HG03571 (cell line): Measurements from ENCODE around the gene MRM2.
"Not testable (repeated sequence)": the region's sequence is repeated elsewhere in the genome, so short reads cannot be mapped to it uniquely, and the experiment has no call there.

Source experiments
- ATAC-seq: cut with Tn5 transposase; IDR thresholded peaks from one replicate; pipeline ENCODE4 v1.9.1; 2021; ENCODE audit not compliant: unreplicated experiment

Gene MRM2

GRCh38 chr7:2269089-2269990, 27.3 kb upstream of the MRM2 start:
- not testable (repeated sequence) for ATAC-seq

GRCh38 chr7:2266911-2267310, 24.9 kb upstream of the MRM2 start:
- ATAC-seq = no peak

- no peak for ATAC-seq
Measured at GRCh38 chr7:2264158-2264557, 22.2 kb upstream of the MRM2 start.

- ATAC-seq = no peak
Measured at GRCh38 chr7:2263176-2263575, 21.2 kb upstream of the MRM2 start.

GRCh38 chr7:2261611-2262010, 19.6 kb upstream of the MRM2 start:
- no peak for ATAC-seq

GRCh38 chr7:2260820-2261219, 18.8 kb upstream of the MRM2 start:
- no peak for ATAC-seq

GRCh38 chr7:2259480-2259879, 17.5 kb upstream of the MRM2 start:
- ATAC-seq = no peak

- ATAC-seq = peak; percentile 70
Measured at GRCh38 chr7:2258661-2259365, 16.8 kb upstream of the MRM2 start.

- no peak for ATAC-seq
Measured at GRCh38 chr7:2257651-2258050, 15.6 kb upstream of the MRM2 start.

GRCh38 chr7:2257046-2257551, 15.1 kb upstream of the MRM2 start:
- ATAC-seq = no peak

GRCh38 chr7:2256306-2257045, 14.5 kb upstream of the MRM2 start:
- no peak for ATAC-seq

GRCh38 chr7:2255145-2256139, 13.4 kb upstream of the MRM2 start:
- ATAC-seq = no peak

GRCh38 chr7:2254429-2255144, 12.6 kb upstream of the MRM2 start:
- ATAC-seq = no peak

GRCh38 chr7:2253525-2254244, 11.7 kb upstream of the MRM2 start:
- ATAC-seq = no peak

- ATAC-seq = no peak
Measured at GRCh38 chr7:2253021-2253420, 11.0 kb upstream of the MRM2 start.

- ATAC-seq = no peak
Measured at GRCh38 chr7:2251841-2252771, 10.1 kb upstream of the MRM2 start.

GRCh38 chr7:2251381-2251780, 9.4 kb upstream of the MRM2 start:
- ATAC-seq = no peak
